GM18861 (cell line): ENCODE results near the gene PRICKLE3.

Source experiments
- ATAC-seq: cut with Tn5 transposase; IDR thresholded peaks from one replicate; pipeline ENCODE4 v1.9.1; 2021; ENCODE audit not compliant: unreplicated experiment

PRICKLE3 gene

DNA sequence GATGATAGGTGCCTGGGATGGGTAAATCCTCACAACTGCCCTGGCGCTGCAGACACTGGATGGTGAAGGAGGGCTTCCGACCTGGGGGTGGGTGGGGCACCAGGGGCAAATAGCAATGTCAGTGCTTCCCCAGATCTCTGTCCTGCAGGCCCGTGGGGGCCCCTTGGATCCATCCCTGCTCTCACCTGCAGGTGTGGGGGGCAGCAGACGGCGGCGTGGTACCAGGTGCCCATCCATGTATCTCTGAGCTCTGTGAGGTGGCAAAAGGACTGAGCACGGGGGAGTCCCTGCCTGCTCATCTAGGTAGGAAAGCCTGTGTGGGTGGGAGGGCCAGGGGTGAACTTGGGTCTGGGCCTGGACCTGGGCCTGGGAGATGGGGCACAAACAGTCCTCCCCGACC lies 20.4 kb upstream of the PRICKLE3 start:
- ATAC-seq = no peak

DNA sequence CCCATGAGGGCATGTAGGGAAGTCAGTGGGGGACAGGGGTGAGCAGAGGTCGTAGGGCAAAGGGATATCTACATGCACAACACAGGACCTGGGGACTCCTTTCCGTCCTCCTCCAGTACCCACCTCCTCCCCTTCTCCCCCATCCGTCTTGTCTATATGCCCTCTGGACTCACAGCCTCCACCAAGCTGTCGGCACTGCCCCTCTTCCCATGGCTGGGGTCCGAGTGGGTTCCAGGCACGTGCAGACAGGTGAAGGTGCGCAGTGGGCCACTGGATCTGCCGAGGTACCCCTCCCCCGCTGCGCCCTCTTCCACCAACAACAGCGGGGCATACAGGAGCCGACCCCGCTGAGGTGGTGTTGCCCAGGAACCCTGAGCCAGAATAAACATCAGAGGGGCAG lies 19.3 kb upstream of the PRICKLE3 start:
- no peak for ATAC-seq

DNA sequence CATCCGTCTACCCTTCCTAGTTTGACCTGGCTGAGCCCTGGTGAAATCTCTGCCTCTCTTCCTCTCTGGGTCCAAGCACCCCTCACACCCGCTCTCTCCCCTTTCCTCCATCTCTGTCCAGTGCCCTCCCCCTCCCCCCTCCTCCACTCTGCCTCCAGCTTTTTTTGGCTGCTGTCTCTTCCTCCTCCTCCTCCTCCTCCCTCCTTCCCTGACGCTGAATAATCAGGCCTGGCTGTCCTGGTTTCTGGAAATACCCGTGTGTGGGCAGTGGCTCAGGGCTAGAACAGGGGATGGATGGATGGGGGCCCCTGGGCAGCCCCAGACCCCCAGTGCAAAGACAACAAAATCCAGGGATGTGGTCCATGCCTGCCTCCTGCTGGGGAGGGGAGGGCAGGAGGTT lies 18.5 kb upstream of the PRICKLE3 start:
- ATAC-seq = no peak

DNA sequence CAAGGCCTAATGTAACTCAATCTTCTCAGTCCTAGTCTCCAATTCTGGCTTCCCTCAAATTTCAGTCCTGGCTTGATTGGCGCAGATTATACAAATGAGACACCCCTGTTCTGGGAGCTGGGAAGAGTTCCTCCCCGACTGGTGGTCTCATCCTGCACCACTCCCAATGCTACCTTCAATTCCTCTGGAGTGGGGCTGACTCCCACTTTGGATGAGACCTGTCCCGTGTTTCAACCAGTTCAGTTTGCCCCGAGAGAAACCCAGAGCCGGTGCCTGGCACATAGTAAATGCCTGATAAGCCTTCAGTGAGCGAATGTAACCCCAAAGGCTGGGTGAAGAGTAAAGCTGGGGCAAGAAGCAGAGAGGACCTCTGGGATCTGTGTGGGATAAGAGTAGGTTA lies 17.8 kb upstream of the PRICKLE3 start:
- ATAC-seq = no peak

DNA sequence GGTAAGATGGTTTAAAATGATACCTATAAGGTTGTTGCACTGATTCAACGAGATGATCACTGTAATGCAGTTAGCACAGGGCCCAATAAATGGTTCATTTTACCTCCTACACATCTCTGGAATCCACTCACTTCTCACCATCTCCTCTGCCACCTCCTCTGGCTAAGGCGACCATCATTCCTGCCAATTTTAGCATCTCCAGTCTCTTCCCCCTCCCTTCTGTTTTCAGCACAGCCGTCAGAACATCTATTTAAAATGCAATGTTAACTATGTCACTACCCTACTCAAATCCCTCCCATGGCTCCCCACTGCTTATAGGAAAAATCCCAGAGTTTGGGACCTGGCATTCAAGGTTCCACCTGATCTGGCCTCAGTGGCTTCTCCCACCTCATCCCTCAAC lies 17.4 kb upstream of the PRICKLE3 start:
- ATAC-seq = no peak

DNA sequence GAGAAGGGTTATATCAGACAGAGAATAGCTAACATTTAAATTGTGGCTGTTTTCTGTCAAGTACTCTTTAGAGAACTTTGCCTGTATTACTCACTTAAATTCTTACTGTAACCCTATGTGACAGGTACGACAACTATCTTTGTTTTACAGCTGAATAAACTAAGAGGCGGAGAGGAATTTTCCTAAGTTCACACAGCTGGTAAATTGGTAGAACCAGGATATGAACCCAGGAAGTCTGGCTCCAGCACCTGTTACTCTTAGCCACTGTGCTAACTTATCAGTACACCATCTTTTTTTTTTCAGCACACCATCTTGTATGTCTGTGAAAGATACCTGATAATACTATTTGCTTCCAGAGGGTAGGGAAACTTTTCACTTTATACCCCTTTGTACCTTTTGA lies 15.8 kb upstream of the PRICKLE3 start:
- ATAC-seq = no peak

DNA sequence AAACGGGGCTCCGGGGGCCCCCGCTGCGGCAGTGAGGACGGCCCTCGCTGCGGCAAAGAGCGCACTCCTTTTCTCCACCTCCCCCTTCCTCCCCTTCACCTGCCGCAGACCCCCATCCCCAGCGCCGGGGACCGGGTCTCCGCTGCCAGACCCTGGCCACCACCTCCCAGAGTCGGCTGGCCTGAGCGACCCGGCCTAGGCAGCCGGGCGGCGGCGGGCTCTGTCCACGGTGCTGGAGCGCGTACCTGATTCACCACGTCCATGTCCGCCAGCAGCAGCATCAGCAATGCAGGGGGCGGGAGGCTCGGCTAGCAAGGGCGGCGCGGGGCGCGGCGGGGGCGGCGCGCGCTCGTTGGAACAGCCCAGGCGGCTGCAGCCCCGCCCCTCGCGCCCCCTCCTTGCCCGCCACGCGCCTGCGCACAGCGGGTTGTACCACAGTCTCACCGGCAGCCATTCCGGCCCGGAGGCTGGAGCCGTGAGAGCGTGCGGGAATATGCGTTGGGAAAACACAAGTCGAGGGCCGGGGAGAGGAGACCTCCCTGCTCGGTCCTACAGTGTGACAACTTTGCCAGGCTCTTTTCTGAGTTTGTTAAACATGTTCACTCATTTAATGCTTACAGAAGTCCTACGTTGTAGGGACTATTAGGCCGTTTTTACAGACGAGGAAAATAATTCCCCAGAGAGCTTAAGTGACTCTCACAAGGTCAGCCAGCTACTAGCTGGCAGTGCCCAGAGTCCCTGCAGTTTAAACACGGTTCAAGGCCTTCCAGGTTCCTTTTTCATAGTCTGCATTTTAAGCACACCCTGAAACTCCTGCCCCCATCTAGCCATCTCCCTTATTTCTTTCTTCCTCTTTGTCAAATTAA lies 14.0 kb upstream of the PRICKLE3 start, which contains the start of gene SYP:
SYP (minus strand) TSS at position 288 of the 866 bp plus-strand sequence; CDS start at position 281, 7 bp downstream.
- ATAC-seq = peak; percentile 92

DNA sequence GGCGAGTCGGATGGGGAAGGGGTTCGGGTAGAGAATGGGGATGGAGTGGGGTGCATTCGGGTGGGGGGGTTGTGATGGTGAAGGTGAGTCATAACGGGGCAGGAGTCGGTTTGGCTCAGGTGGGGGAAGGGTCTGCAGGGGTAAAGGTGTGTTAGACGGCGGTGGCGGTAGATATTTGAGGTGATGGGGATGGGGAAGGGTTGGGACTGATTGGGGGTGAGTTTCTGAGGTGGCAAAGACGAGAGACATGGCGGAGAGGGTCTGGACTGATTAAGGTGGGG lies 13.1 kb upstream of the PRICKLE3 start:
- no peak for ATAC-seq

DNA sequence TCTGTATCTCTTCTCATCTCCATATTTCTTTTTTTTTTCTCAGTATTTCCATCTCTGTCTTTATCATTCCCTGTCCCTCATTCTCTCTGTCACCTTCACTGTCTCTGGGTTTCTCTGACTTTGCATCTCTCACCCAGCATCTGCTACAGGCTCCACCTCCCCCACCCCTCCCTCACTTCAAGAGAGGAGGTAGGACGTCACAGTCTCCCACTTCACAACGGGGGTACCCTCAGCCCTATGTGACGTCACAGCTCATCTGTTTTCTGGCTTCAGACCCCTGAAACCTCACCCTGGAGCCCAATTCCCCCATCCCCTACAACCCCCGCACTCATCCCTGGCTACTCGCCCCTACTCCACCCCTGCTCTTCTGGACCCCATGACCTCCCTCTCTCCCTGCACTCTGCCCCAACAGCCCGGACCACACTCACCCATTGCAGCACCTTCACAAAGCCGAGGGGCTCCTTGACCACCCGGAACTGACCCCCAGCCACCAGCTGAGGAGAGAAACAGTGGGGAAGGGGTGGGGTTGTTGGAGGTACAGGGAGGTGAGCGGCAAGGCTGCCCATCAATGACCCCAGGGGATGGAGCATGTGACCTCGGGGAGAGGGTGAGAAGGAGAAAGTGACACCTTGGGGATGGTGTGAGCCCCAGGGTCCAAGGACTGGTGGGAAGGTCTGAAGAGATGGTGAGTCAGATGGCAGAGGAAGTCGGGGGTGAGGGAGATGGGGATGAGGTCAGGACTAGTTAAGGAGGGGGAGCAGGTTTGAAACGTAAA lies 12.6 kb upstream of the PRICKLE3 start:
- no peak for ATAC-seq

DNA sequence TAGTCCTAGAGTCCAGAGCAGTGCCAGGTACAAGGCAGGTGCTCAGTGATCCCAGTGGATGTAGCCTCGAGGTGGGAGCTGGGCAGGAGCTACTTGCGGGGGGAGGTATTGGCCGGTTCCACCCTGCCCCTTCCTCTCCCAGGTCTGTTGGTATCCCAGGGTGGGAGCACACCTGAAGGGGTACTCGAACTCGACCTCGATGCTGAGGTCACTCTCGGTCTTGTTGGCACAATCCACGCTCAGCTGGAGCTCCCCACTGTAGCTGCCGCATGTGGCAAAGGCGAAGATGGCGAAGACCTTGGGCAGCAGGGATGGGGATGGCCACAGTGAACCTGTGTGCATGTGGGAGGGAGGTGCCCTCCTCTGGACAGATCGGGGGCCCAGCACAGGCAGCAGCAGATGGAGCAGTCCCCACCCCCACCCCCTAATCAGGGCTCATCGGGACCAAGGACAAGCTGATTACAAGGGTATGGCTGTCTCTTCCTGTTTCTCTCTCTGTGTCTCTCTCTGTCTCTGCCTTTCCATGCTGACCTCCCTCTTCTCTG lies 11.4 kb upstream of the PRICKLE3 start:
- no peak for ATAC-seq

DNA sequence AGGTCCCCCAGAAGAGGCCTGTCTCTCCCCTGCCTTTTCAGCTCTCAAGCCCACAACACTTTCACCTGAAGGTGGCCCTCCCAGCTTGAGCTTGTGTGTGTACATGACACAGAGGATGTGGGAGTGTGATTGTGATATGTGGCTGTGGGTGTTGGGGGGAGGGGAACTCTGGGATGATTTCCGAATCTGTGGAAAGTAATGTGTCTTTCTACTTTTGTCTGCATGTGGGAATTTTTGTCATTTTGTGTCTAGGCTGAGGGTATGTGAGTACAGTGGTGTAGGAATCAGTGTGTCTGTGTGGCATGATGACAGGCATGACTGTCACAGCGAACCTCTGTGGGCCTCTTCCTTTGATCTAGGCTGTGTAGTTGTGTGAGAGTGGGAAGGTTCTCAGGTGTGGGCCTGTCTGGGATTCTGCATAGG lies 7.4 kb upstream of the PRICKLE3 start:
- no peak for ATAC-seq

DNA sequence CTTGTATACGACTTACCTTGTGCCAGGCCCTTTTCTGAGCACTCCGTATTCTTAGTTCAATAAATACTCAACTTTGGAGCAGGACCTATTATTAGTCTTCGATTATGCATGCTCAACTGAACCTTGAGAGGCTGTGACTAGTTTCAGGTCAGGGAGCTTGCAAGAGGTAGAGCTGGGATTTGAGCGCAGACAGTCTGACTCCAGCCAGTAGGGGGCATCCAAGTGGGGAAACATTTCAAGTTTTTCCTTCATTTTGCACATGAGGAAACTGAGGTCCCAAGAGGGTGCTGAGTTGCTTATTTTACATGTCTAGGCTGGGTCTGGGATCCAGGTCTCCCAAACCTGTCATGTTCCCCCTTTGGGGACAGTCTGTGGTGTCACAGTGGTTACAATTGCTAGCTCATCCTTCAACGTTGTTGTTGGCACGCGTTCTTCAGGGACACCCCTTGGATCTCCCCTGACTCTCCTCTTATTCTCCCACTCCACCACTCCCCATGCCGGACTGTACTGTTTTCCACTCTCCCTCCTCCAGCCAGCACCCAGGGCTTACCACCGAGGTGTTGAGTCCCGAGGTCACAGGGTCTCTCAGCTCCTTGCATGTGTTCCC lies 6.7 kb upstream of the PRICKLE3 start:
- no peak for ATAC-seq

DNA sequence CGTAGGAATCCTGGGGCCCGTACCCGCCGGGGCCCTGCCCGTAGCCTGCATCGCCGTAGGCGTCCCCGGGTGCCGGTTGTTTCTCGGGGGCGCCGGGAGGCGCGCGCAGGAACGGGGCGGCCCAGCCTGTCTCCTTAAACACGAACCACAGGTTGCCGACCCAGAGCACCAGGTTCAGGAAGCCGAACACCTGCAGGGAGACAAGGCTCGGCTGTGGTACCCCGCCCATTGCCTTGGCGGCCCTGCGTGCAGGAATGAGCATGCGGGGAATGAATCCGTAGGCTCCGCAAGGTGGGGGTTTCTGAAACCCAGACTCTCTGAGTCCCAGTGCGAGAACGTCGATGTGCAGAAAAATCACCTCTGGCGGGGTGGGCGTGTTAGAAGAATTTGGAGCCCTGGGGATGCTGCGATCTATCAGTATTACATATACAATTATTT lies 5.4 kb upstream of the PRICKLE3 start:
- ATAC-seq = no peak

DNA sequence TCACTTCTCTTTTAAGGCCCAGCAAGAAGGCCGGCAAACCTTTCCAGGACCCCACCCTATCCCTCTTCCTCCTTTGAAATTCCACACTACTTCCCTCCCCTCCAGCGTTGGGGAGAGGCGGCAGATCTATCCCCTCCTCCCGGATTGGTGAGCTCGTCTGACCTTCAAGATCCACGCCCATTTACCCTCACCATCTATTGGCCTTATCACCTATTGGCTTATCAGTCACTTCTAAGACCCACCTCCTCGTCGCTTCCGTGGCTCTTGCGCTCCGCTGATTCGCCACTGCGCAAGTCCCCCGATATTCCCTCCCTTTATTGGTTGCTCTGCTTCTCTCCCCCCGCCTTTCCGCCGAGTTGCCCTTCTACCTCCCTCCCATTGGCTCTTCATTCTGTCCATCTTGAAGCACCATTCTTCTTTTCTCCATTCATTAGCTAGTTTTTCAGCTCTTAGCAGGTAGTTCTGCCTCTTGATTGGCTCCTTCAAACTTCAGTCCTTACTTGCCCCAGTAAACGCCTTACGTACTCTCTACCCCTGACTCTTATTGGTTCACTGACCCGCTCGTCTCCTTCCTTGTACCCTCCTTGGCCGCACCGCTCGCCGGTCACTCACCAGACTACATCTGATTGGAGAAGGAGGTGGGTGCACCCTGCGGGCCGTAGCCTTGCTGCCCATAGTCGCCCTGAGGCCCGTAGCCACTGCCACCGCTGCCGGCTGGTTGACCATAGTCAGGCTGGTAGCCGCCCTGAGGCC lies 4.8 kb upstream of the PRICKLE3 start:
- ATAC-seq = peak; percentile 86

DNA sequence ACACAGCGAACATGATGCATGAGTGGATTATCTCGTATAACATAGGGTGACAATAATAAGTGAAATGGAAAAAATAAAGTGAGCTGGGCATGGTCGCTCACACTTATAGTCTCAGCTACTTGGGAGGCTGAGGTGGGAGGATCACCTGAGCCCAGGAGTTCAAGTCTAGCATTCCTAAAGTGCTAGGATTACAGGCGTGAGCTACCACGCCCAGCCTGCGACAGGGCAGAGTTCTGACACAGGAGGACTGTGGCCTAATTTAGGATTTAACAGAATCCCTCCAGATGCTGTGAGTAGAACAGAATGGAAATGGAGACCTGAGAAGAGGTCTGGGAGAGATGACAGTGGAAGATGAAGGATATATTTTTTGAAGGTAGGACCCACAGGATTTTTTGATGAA lies 3.4 kb upstream of the PRICKLE3 start:
- no peak for ATAC-seq

DNA sequence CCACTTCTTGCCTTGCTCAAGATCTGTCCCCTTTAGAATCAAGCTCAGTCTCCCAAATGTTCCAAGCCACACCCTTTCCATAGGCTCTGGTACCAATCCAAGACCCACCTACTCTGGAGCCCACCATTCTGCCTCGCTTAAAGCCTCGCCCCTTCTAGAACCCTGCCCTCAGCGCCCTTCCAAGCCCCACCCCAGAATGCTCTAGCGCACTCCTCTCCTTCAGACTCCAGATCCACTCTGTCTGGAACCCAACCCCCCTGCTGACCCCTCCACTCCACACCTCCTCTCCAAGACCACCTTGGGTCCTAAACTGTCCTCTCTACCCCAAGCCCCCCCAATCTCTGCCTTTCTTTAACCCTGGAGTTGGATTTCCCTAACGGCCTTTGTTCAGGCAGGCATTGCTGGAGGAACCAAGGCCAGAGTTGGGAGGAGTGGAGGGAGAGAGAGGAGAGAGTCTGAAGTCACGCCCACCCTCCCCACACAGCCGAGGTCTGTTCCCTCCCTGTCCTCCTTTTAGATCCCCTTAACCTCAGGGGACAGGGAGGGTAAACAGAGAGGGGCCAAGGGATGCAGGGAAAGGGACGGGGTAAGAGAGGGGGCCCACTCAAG lies 2.4 kb upstream of the PRICKLE3 start:
- ATAC-seq = no peak

DNA sequence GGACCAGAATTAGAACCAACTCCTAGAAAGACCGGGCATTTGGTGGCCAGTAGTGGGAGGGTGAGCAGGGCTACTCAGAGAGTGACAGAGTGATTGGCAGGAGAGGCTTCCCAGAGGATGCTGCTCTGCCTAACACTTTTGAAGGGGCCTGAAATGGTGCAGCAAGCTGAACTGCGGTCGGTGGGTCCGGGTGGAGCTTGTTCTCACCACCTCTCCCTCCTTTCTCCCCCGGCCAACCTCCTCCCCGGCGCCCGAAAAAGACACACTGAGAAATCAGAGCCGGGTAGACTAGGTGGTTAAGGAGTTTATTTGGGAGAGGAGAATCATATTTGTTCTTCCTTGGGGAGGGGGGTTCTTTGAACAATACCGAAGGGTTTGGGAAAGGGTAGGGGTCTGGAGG lies 1.4 kb upstream of the PRICKLE3 start:
- ATAC-seq = no peak

DNA sequence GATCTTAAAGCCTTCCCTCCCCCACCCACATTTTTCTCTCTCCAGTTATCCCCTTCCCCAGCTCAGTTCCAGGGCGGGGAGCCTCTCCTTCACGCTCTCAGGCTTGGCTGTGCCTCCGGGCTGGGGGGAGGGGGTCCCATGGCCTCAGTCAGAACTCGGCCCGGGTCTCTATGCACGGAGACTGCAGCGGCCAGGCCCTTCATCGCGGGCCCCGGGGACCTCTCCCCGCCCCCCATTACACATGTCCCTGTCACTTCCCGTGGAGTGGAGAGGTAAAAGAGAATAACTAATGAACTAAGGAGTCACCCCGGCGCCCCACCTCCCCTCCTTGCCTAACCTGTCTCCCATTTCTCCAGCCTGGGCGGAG lies 838 bp upstream of the PRICKLE3 start:
- no peak for ATAC-seq

DNA sequence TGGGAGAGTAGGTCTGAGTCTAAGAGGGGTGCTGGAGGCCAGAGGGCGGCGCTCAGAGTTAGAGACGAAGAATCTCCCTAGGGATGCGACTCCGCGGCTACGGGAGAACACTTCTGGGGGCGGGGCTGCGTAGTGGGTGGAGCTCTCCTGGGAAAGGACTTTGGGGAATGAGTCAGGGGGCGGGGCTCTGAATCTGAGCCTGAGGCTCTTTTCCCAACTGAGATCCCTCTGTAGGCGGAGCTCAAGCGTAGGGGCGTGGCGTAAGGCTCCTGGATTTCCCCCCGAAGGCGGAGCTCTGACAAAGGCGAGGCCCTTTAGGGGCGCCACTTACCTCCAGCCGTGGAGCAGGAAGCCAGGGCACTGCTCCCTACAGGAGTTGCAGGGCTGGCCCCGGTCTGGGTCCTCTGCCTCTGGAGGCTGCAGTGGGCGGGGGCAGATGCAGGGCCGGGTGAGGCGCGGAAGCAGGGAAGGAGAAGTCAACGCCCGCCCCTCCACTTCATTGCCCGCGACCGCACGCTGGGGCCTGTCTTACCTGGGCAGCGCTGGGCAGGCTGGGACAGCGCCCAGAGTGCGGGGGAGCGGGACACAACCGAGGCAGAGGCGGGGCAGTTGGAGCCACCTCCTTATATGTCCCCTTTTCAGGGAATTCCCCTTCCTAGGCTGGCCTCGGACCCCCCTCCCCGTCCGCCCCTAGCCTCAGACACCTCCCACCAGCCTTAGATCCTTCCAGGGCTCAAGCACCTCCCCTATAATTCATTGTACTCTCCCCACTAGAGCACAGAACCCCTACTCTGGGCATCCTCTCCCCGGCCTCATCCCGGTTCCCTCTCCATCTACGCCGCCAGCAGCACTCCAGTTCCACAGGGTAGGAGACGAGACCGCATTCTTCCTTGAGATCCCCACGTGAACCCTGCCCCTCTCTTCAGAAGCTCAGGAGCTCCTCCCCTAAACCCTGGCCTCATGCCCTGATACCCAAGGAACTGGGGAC lies 1.6 kb downstream of the PRICKLE3 start:
- ATAC-seq = no peak
